H9 (cell line): Measurements from ENCODE around the gene CC2D2A. TPM values are rescaled to one million over a fixed set of nuclear protein-coding genes. Genes with fewer than 3 reads are reported as not detected.

Experiments used
- DNase-seq: peaks from one replicate; pipeline ENCODE4 v3.0.0-alpha.2; 2017
- H2AFZ ChIP-seq: one replicate; pipeline ENCODE4 v1.6.1; 2013; ENCODE audit warnings: mild to moderate bottlenecking, low read length, control low read depth, moderate library complexity
- H2AK5ac ChIP-seq: 2 replicates; pipeline ENCODE4 v1.6.1; 2013; ENCODE audit warnings: low read length, control low read depth, mixed read lengths; ENCODE audit not compliant: insufficient read length
- H2BK120ac ChIP-seq: one replicate; pipeline ENCODE4 v1.6.1; 2013; ENCODE audit warnings: low read depth, mild to moderate bottlenecking, low read length, control low read depth, inconsistent platforms; ENCODE audit not compliant: poor library complexity, severe bottlenecking
- H2BK12ac ChIP-seq: 2 replicates; pipeline ENCODE4 v1.6.1; 2013; ENCODE audit warnings: low read length, control low read depth, mixed read lengths, low read depth; ENCODE audit not compliant: insufficient read length
- H2BK15ac ChIP-seq: 2 replicates; pipeline ENCODE4 v1.6.1; 2013; ENCODE audit warnings: low read depth, low read length, control low read depth
- H2BK20ac ChIP-seq: one replicate; pipeline ENCODE4 v1.6.1; 2013; ENCODE audit warnings: low read depth, mild to moderate bottlenecking, low read length, control low read depth, inconsistent platforms; ENCODE audit not compliant: poor library complexity, severe bottlenecking
- H2BK5ac ChIP-seq: 2 replicates; pipeline ENCODE4 v1.6.1; 2013; ENCODE audit warnings: low read length, control low read depth, mixed read lengths; ENCODE audit not compliant: insufficient read length
- H3K14ac ChIP-seq: 2 replicates; pipeline ENCODE4 v1.6.1; 2013; ENCODE audit warnings: low read length, control low read depth; ENCODE audit not compliant: insufficient read depth
- H3K18ac ChIP-seq: 2 replicates; pipeline ENCODE4 v1.6.1; 2013; ENCODE audit warnings: low read depth, mild to moderate bottlenecking, mixed read lengths, low read length, control low read depth; ENCODE audit not compliant: insufficient read length
- H3K23ac ChIP-seq: 2 replicates; pipeline ENCODE4 v1.6.1; 2013; ENCODE audit warnings: low read length, control low read depth, mixed read lengths, low read depth; ENCODE audit not compliant: insufficient read length
- H3K23me2 ChIP-seq: 2 replicates; pipeline ENCODE4 v1.6.1; 2013; ENCODE audit warnings: low read depth, mild to moderate bottlenecking, mixed read lengths, low read length, control low read depth; ENCODE audit not compliant: insufficient read length, poor library complexity, severe bottlenecking
- H3K27ac ChIP-seq: 2 replicates; pipeline ENCODE4 v1.5.1; 2013; ENCODE audit warnings: low read length, control low read depth, mixed read lengths, low read depth; ENCODE audit not compliant: insufficient read length
- H3K27me3 ChIP-seq: 2 replicates; pipeline ENCODE4 v1.6.1; 2013; ENCODE audit warnings: low read length, control low read depth, inconsistent platforms; ENCODE audit not compliant: insufficient read depth
- H3K4ac ChIP-seq: 2 replicates; pipeline ENCODE4 v1.6.1; 2013; ENCODE audit warnings: low read depth, mild to moderate bottlenecking, control low read depth, inconsistent platforms, low read length, moderate library complexity
- H3K4me1 ChIP-seq: 2 replicates; pipeline ENCODE4 v1.6.1; 2013; ENCODE audit warnings: low read length, control low read depth, inconsistent platforms; ENCODE audit not compliant: insufficient read depth
- H3K4me2 ChIP-seq: 2 replicates; pipeline ENCODE4 v1.6.1; 2013; ENCODE audit warnings: low read length, control low read depth, mixed read lengths; ENCODE audit not compliant: insufficient read length, insufficient read depth
- H3K56ac ChIP-seq: 2 replicates; pipeline ENCODE4 v1.6.1; 2013; ENCODE audit warnings: low read depth, mild to moderate bottlenecking, mixed read lengths, low read length, control low read depth; ENCODE audit not compliant: insufficient read length
- H3K79me1 ChIP-seq: 2 replicates; pipeline ENCODE4 v1.6.1; 2013; ENCODE audit warnings: low read depth, mild to moderate bottlenecking, moderate library complexity, low read length, control low read depth, inconsistent platforms; ENCODE audit not compliant: insufficient read depth, poor library complexity, severe bottlenecking
- H3K79me2 ChIP-seq: 2 replicates; pipeline ENCODE4 v1.6.1; 2013; ENCODE audit warnings: low read length, control low read depth, inconsistent platforms; ENCODE audit not compliant: insufficient read depth
- H3K9ac ChIP-seq: 2 replicates; pipeline ENCODE4 v1.6.1; 2013; ENCODE audit warnings: low read length, control low read depth, mixed read lengths; ENCODE audit not compliant: insufficient read length; ENCODE audit errors: extremely low read depth
- H3K9me3 ChIP-seq: one replicate; pipeline ENCODE4 v1.6.1; 2013; ENCODE audit warnings: low read depth, low read length, inconsistent platforms; ENCODE audit not compliant: control insufficient read depth
- H3T11ph ChIP-seq: one replicate; pipeline ENCODE4 v1.6.1; 2013; ENCODE audit warnings: mild to moderate bottlenecking, low read length, control low read depth, inconsistent platforms
- H4K20me1 ChIP-seq: one replicate; pipeline ENCODE4 v1.6.1; 2013; ENCODE audit not compliant: control insufficient read depth, insufficient read length, insufficient read depth
- H4K5ac ChIP-seq: 2 replicates; pipeline ENCODE4 v1.6.1; 2013; ENCODE audit warnings: low read depth, mild to moderate bottlenecking, mixed read lengths, low read length, control low read depth; ENCODE audit not compliant: insufficient read length
- H4K8ac ChIP-seq: replicated peaks from 2 replicates; pipeline ENCODE4 v1.6.1; 2013; ENCODE audit warnings: low read length, control low read depth, mixed read lengths, low read depth; ENCODE audit not compliant: insufficient read length
- H4K91ac ChIP-seq: 2 replicates; pipeline ENCODE4 v1.6.1; 2013; ENCODE audit warnings: low read depth, mild to moderate bottlenecking, moderate library complexity, mixed read lengths, low read length, control low read depth; ENCODE audit not compliant: insufficient read length
- H3K27ac Mint-ChIP-seq, 3 experiments: 2 replicates in 2 of 3; 3 replicates in 1 of 3; pipeline ENCODE4 v1.8.0; 2020 to 2021; ENCODE audit warnings: mixed read lengths in 3 of 3, mild to moderate bottlenecking in 1 of 3, moderate library complexity in 1 of 3
- H3K27me3 Mint-ChIP-seq: 2 replicates; pipeline ENCODE4 v1.8.0; 2021; ENCODE audit warnings: low read depth, mild to moderate bottlenecking, moderate library complexity, mixed read lengths
- H3K36me3 Mint-ChIP-seq, 3 experiments: 2 replicates in 2 of 3; 3 replicates in 1 of 3; pipeline ENCODE4 v1.8.0; 2020 to 2021; ENCODE audit warnings: low read depth in 3 of 3, mixed read lengths in 3 of 3; ENCODE audit not compliant: insufficient read depth in 1 of 3
- H3K4me1 Mint-ChIP-seq, 2 experiments: 2 replicates each; pipeline ENCODE4 v1.8.0; 2020; ENCODE audit warnings: mixed read lengths in 2 of 2
- H3K4me3 Mint-ChIP-seq, 2 experiments: 2 replicates in 1 of 2; 3 replicates in 1 of 2; pipeline ENCODE4 v1.8.0; 2020 to 2021; ENCODE audit warnings: mild to moderate bottlenecking in 2 of 2, mixed read lengths in 2 of 2, moderate library complexity in 1 of 2
- H3K9me3 Mint-ChIP-seq, 2 experiments: 2 replicates in 1 of 2; 3 replicates in 1 of 2; pipeline ENCODE4 v1.8.0; 2020; ENCODE audit warnings: mild to moderate bottlenecking in 2 of 2, mixed read lengths in 2 of 2, moderate library complexity in 1 of 2
- WGBS: extraction: QIAGEN DNeasy Blood & Tissue Kit; methylation state at CpG from one replicate; pipeline ENCODE4 v1.1.7; 2013; ENCODE audit warnings: missing lambda C conversion rate, low lambda C conversion rate, mixed read lengths; ENCODE audit not compliant: insufficient read length; ENCODE audit errors: extremely low coverage; 5-methylcytosine and 5-hydroxymethylcytosine counted together
- total RNA-seq: library from RNA; stranded (reverse); gene quantifications from 2 replicates; pipeline ENCODE4 v1.2.1, GENCODE V29; 2021
- TF ChIP-seq, protein P1 (sequence below): fragments of 200-600 bp; sonication (generic); conservative IDR thresholded peaks from 3 replicates; pipeline ENCODE4 v1.8.0; 2021; ENCODE audit warnings: antibody characterized with exemption, mild to moderate bottlenecking

Gene CC2D2A
- total RNA-seq, 1 experiment from 2014 or later = 10.4 TPM

DNA sequence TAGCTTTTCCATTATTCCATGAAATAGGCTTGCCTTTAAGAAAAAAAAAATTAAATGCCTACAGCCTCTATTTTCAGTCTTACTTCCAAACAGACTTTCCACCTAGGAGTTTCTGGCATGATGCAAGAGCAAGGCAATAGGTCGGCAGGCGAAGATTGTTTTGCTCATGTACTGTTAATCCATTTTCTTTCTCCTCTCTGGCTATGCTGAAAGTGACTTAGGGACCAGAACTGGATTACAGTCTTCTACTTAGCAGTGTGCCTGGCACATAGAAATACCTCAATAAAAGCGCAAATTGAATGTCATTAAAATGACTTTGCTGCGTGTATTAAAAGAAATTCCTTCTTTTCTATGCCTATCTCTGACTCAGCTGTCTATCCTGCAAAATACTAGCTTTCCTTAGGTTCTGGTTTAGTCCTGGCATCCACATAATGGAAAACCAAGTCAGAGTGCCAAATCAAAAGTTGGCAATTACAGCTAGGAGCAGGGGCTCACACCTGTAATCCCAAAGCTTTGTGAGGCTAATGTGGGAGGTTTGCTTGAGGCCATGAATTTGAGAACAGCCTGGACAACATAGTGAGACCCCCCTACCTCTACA lies 51.9 kb downstream of the CC2D2A start:
- H3K79me2 ChIP-seq = no peaks in the 10 kb centered on the region
- H2BK15ac ChIP-seq = no peak overlapping the region
- WGBS = no CpG with 5 or more reads among the region's 4 CpGs
- no peaks in the 10 kb centered on the region for H3K23me2 ChIP-seq
- TF ChIP-seq, protein P1, sequence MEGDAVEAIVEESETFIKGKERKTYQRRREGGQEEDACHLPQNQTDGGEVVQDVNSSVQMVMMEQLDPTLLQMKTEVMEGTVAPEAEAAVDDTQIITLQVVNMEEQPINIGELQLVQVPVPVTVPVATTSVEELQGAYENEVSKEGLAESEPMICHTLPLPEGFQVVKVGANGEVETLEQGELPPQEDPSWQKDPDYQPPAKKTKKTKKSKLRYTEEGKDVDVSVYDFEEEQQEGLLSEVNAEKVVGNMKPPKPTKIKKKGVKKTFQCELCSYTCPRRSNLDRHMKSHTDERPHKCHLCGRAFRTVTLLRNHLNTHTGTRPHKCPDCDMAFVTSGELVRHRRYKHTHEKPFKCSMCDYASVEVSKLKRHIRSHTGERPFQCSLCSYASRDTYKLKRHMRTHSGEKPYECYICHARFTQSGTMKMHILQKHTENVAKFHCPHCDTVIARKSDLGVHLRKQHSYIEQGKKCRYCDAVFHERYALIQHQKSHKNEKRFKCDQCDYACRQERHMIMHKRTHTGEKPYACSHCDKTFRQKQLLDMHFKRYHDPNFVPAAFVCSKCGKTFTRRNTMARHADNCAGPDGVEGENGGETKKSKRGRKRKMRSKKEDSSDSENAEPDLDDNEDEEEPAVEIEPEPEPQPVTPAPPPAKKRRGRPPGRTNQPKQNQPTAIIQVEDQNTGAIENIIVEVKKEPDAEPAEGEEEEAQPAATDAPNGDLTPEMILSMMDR = no peak
- no peak overlapping the region for H2BK5ac ChIP-seq
- Mint-ChIP-seq H3K27ac (no peak overlapping the region), H3K9me3 (peaks cover 22 to 24% of the 10 kb centered on the region in 2 experiments), H3K4me3 (no peak overlapping the region), H3K27me3 (no peaks in the 10 kb centered on the region), H3K4me1 (peaks cover 0 to under 1% of the 10 kb centered on the region in 2 experiments; a peak in 3 of 4 replicates), H3K36me3 (peaks cover 28 to 32% (median 30%) of the 10 kb centered on the region in 3 experiments)
- no peak overlapping the region for H3K23ac ChIP-seq
- no peak overlapping the region for H4K91ac ChIP-seq
- no peak overlapping the region for H4K5ac ChIP-seq
- H3K18ac ChIP-seq = no peak overlapping the region
- no peak overlapping the region for H4K8ac ChIP-seq
- H3T11ph ChIP-seq = no peak overlapping the region
- H2AK5ac ChIP-seq = no peak overlapping the region
- H3K9ac ChIP-seq = no peak overlapping the region
- no peaks in the 10 kb centered on the region for H3K4me1 ChIP-seq
- H3K14ac ChIP-seq = no peak overlapping the region
- H2BK120ac ChIP-seq = no peak overlapping the region
- no peak overlapping the region for H2BK20ac ChIP-seq
- H3K4me2 ChIP-seq = no peak overlapping the region
- H3K56ac ChIP-seq = no peak overlapping the region
- H3K9me3 ChIP-seq = no peaks in the 10 kb centered on the region
- H3K4ac ChIP-seq = no peak overlapping the region
- no peak overlapping the region for H2AFZ ChIP-seq
- no peaks in the 10 kb centered on the region for H3K79me1 ChIP-seq
- no peak overlapping the region for H3K27ac ChIP-seq
- no peak overlapping the region for H2BK12ac ChIP-seq
- no peaks in the 10 kb centered on the region for H3K27me3 ChIP-seq
- no peaks in the 10 kb centered on the region for H4K20me1 ChIP-seq
- no peak for DNase-seq
